ENCODE results near the gene CAST. TPM values are rescaled to one million over a fixed set of nuclear protein-coding genes. Genes with fewer than 3 reads are reported as not detected.

CAST gene
- total RNA-seq, 1 experiment from 2014 or later = 52.3 TPM

- H3K27me3 ChIP-seq (ENCODE audit: insufficient read depth, low read length) = no peaks in the 10 kb centered on the region
- no peak overlapping the region for H2BK5ac ChIP-seq (ENCODE audit: insufficient read length, low read length)
- H3K18ac ChIP-seq (ENCODE audit: insufficient read length, low read depth, low read length) = no peak overlapping the region
- H3K23me2 ChIP-seq (ENCODE audit: insufficient read length, low read depth, low read length, poor library complexity, severe bottlenecking) = no peaks in the 10 kb centered on the region
- no peaks in the 10 kb centered on the region for H3K36me3 Mint-ChIP-seq (ENCODE audit: insufficient read depth in 1 of 3, low read depth in 3 of 3)
- no peak overlapping the region for H2AFZ ChIP-seq (ENCODE audit: low read length)
- no peak overlapping the region for H2AK5ac ChIP-seq (ENCODE audit: insufficient read length, low read length)
- H3K79me1 ChIP-seq (ENCODE audit: insufficient read depth, low read depth, low read length, poor library complexity, severe bottlenecking) = no peaks in the 10 kb centered on the region
- no peak overlapping the region for H3K9ac ChIP-seq (ENCODE audit: extremely low read depth, insufficient read length, low read length)
- no peak overlapping the region for H3K4me3 Mint-ChIP-seq
- H3K4me2 ChIP-seq (ENCODE audit: insufficient read depth, insufficient read length, low read length) = no peak overlapping the region
- WGBS (ENCODE audit: extremely low coverage, insufficient read length, low lambda C conversion rate) = no CpG with 5 or more reads among the region's 2 CpGs
- H3K9me3 Mint-ChIP-seq = no peaks in the 10 kb centered on the region
- no peak overlapping the region for H3K14ac ChIP-seq (ENCODE audit: insufficient read depth, low read length)
- no peak overlapping the region for H2BK20ac ChIP-seq (ENCODE audit: low read depth, low read length, poor library complexity, severe bottlenecking)
- no peaks in the 10 kb centered on the region for H3K4me1 Mint-ChIP-seq
- no peaks in the 10 kb centered on the region for H3K27me3 Mint-ChIP-seq (ENCODE audit: low read depth)
- H2BK120ac ChIP-seq (ENCODE audit: low read depth, low read length, poor library complexity, severe bottlenecking) = no peak overlapping the region
- no peak overlapping the region for H3K23ac ChIP-seq (ENCODE audit: insufficient read length, low read depth, low read length)
- H4K8ac ChIP-seq (replicated peaks; ENCODE audit: insufficient read length, low read depth, low read length) = no peak overlapping the region
- no peak overlapping the region for H3T11ph ChIP-seq (ENCODE audit: low read length)
- H3K79me2 ChIP-seq (ENCODE audit: insufficient read depth, low read length) = no peaks in the 10 kb centered on the region
- H4K5ac ChIP-seq (ENCODE audit: insufficient read length, low read depth, low read length) = peak overlapping the region; percentile 63
- H4K91ac ChIP-seq (ENCODE audit: insufficient read length, low read depth, low read length) = no peak overlapping the region
- H3K56ac ChIP-seq (ENCODE audit: insufficient read length, low read depth, low read length) = no peak overlapping the region
- H3K4ac ChIP-seq (ENCODE audit: low read depth, low read length) = no peak overlapping the region
- no peak overlapping the region for H2BK12ac ChIP-seq (ENCODE audit: insufficient read length, low read depth, low read length)
- TF ChIP-seq CTCF (conservative IDR thresholded peaks at IDR 0.05) = no peak
- H2BK15ac ChIP-seq (ENCODE audit: low read depth, low read length) = no peak overlapping the region
- H4K20me1 ChIP-seq (ENCODE audit: control insufficient read depth, insufficient read depth, insufficient read length) = no peaks in the 10 kb centered on the region
- H3K27ac ChIP-seq (ENCODE audit: insufficient read length, low read depth, low read length) = no peak overlapping the region
- no peaks in the 10 kb centered on the region for H3K9me3 ChIP-seq (ENCODE audit: control insufficient read depth, low read depth, low read length)
- no peak overlapping the region for H3K27ac Mint-ChIP-seq
- no peaks in the 10 kb centered on the region for H3K4me1 ChIP-seq (ENCODE audit: insufficient read depth, low read length)
- no peak for DNase-seq
Measured at GRCh38 chr5:96692441-96692840, 30.3 kb downstream of the CAST start.

Data from H9 (cell line).